Stimulated activated CD4-positive, alpha-beta T cell treated with anti-CD3 and anti-CD28 coated beads, Interleukin-1b, Interleukin-23, amount 100 ng/mL, for 24 hours (primary cell): ENCODE data around the gene COL5A1.
"Not testable (repeated sequence)": the region's sequence is repeated elsewhere in the genome, so short reads cannot be mapped to it uniquely, and the experiment has no call there.

Source experiments
- DNase-seq, 4 experiments: peaks; one replicate each; pipeline ENCODE4 v3.0.0-alpha.2; 2020; ENCODE audit warnings: low read depth in 4 of 4, low spot score in 1 of 4

COL5A1 gene

DNA sequence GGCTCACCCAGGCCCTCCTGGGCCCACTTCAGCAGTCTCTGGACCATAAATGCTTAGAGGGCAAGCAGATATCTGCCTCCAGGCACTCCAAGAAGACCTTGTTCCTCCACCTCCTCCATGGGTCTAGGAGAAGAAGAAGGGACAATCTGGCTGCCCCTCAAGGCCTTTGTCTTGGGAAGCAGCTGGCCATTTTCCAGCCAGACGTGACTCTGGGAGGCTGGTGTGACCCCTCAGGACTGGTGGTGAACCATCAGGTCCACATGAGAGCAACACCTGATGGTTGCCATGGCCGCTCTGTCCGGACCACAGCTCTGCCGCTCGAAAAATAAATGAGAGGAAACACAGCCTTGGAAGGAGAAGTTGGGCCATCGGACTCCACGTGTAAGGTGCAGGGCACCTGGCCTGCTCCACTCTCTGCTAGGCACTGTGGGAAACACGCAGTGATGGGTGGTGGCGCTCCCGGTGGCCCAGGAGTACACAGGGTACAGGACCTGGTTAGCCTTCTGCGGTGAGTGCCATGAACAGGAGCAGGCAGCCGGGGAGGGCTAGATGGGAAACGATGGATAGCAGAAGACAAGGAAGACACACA lies 3.0 kb upstream of the COL5A1 start:
- DNase-seq: no peak

DNA sequence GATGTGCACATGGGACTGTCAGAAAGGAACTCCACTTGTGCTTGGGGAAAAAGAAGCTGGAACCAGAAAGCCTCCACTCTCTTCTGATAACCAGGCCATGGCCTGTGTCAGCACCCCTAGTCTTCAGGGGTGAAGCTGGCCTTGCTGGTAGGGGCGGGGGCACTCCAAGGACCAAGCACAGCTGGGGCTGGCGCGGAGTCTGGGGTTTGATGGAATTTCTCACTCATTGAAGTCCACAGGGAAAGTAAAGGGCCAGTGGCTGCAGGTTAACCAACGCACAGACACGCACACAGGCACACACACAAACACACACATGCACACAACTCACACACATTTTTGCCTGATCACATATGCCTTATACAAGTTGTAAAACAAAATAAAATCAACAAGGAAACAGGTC lies 1.6 kb upstream of the COL5A1 start:
- DNase-seq: no peak

DNA sequence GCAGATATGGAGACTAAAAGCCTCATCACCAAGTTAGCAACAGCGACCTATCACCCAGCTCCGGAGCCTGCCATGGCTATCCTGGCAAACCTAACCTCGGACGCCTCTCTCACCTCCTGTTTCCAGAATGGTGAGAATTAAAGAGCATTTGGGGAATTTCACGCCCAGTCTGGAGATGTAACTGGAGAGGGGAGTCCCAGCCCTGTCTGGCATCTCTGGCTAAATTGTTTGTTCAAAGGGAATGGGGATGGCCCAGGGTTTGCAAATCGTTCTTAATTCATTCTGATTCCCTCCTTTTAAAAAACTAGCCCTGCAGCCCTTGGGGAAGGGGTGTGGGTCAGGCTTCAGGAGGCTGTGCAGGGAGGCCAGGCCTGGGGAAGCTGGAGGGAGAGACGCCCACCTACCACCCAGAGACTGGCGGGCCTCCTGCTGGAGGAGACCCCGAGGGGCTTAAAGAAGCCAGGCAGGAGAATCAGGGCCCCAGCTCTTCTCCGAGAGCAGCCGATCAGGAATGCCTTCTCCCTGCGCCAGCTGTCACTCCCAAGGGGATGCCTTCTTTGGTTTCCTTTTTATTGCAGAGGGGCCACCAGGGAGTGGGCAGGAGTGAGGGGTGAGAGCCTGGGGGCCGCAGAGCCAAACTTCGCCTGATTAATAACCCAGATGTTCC lies 964 bp upstream of the COL5A1 start:
- no peak for DNase-seq

- no peak for DNase-seq
These were observed 384 bp downstream of the COL5A1 start for GRCh38 chr9:134641990-134642384.

DNA sequence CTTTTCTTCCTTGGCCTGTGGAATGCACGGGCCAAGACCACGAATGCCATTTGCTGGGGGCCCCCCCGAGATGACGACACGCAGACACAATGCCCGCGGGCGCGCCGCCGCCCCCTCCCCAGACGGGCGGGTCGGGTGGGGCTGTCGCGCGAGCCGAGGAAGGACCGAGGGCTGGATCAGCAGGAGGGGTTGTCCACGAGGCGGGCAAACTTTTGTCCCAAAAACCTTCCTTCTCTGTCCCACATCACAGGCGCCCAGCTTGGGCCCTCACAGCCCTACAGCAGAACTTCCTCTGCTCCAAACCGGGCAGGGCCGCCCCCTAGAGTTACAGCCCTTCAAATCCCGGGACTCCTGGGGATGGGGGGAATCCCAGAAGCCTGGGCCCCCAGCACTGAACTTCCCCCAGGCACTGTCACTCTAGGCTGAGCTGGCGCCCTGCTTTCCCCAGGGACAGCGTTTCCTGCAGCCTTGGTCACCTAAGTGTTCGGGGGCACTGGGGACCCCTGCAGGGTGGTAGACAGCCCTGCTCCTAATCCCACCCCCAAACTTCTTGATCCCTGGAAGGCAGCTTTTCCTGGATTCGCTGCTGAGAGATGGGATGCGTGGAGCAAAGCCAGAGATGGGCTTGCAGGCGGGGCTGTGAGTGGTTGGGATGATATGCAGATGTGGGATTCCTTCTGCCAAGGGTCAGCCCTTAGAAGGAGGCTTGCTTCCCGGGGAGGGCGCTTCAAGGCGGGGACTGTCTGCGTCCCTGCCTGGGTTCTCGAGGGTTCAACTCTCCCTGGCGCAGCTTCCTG lies 980 bp downstream of the COL5A1 start:
- no peak for DNase-seq

GRCh38 chr9:134643222-134643671 lies 1.6 kb downstream of the COL5A1 start:
- no peak for DNase-seq

DNA sequence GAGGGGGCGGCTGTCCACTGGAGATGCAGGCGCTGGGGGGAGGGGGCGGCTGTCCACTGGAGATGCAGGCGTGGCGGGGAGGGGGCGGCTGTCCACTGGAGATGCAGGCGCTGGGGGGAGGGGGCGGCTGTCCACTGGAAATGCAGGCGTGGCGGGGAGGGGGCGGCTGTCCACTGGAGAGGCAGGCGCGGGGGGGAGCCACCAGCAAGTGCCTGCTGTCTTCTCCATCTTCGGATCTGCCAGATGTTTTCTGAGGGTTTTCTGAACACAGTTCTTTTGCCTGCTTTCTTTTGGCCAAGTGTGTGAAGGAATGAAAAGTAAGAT lies 2.8 kb downstream of the COL5A1 start:
- DNase-seq: not testable (repeated sequence)

DNA sequence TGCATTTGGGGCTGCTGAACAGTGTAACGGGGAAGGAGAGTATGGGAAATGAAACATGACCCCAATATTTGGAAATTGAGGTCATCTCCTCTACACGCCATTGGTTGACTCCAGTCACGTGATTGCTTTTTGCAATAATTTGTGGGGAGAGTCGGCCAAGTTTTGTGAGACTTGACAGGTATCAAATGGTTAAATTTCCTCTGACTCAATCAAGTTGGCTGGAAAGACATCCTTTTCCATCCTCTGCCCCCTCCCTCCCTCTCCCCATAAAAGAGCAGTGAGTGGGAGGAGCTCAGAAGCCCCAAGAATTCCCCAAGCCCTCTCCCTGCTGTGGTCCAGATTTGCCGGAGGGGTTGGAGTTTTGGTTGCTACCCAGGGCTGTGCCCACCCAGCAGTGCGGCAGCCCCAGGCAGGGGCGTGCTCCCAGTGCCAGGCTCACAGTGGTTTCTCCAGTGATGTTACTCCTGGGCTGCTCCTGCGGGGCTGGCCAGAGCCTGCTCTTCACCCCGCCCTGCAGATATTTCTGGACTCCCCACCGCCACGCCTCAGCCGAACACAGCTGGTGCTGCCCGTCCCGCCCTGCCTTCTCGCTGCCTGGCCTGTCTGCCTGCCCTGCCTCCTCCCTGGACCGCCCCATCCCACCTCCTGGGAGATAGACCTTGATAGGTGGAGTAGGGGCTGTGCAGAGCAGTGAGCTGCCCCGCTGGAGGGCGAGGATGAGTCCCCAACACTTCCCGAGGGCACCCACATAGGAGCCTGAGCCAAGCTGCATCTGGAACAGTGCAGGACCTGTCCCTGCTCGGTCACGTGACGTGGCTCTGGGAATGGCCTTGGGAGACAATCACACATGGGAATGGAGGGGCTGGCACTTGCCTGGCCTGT lies 3.4 kb downstream of the COL5A1 start:
- no peak for DNase-seq

GRCh38 chr9:134645607-134646365 lies 4.2 kb downstream of the COL5A1 start:
- no peak for DNase-seq

GRCh38 chr9:134647359-134648080 lies 5.9 kb downstream of the COL5A1 start:
- no peak for DNase-seq

DNA sequence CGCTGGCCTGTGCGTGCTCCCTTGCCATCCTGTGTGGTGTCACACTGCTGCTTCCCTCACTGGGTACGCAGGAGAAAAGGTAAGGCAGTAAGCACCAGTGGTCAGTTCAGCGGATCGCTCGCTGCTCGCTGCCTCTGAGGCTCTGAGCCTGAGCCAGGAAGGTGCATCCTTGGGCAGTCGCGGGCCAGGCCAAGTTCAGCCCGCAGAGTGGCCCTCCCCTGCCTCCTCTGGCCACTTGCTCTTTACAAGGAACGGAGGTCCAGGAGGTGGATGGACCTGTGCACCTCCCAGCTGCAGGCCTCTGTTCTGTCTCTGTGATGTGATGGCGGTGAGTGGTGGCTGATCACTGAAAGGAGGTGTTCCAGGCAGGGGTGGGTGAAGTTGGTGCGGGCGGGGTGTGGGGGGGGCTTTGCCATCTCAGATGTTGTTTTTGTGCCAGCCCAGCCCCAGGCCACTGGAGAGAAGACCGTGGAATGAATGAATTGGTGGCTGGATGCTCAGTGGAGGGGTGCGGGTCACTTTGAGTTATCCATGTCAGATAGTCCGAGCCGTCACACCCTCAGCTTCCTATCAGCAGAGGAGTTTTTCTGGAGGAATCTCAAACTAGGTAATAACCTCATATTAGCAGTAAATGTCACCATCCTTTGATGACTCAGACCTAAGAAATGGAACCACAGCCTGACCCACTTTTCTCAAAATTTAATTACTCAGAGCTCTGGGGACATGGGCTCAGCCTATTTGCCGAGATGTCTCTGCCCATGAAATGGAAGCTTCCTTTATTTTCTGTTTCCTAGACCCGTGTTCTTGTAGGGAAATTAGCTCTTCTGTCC lies 7.3 kb downstream of the COL5A1 start:
- DNase-seq: no peak

- no peak for DNase-seq
These were observed 9.0 kb downstream of the COL5A1 start for GRCh38 chr9:134650431-134651190.

- DNase-seq: no peak
These were observed 9.8 kb downstream of the COL5A1 start for GRCh38 chr9:134651226-134651905.

GRCh38 chr9:134652291-134653225 lies 11.0 kb downstream of the COL5A1 start:
- no peak for DNase-seq

GRCh38 chr9:134653259-134654009 lies 11.8 kb downstream of the COL5A1 start:
- no peak for DNase-seq

DNA sequence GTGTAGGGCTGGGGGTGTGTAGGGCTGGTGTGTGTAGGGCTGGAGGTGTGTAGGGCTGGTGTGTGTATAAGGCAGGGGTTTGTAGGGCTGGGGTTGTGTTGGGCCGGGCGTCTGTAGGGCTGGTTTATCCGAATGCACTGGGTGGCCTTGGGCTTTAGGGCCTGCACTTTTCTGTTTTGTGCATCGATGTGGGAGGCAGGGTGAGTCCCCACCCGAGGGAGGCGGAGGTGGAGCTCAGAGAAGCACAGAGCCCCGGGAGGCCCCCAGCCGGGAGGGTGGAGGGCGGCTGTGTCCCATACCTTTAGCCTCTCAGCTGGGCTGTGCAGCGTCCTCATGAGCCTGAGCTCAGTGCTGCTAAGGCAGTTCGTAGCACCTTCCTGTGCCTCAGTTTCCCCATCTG lies 13.5 kb downstream of the COL5A1 start:
- DNase-seq: no peak
